ENCODE measurements around the gene POLR2I. TPM values are rescaled to one million over a fixed set of nuclear protein-coding genes. Genes with fewer than 3 reads are reported as not detected.

The POLR2I gene
- total and polyA plus RNA-seq, 2 of the 13 experiments (the other 11 are each of a cell fraction or from before 2014, with no cell fraction given), result 40.5 to 104 TPM

DNA sequence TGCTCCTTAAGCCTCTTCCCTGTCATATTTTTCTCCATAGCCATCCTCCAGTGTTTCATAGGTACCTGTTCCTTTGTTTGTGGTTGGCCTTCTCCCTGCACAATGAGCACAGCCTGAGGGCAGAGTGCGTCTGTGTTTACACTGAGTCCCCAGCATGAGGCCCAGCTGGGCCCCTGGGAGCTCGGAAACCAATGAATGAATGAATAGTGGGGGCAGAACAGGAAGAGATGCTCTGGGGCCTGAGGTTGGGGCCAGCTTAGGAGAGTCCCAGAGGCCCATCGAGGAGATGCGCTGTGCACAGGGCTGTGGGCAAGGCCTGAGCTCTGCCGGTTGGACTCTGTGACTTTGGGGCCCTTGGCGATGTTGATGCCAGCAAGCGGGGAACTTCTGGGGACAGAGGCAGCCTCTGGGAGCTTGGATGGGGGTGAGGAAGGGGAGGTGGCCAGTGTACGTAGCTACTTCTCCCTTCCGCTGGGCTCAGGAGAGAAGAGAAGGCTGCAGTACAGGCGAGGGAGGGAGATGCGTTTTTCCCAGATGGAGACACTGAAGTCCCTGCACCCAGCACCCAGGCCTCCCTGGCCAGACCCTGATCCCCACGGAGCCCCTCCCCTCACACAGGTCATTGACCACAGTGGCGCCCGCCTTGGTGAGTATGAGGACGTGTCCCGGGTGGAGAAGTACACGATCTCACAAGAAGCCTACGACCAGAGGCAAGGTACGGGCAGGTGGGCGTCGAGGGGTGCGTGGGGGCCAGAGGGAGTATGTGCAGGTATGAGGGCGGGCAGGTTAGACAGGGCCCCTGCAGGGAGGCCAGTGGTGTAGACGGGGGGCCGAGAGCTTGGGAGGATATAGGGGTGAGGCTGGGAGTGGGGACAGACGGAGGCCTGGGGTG, 5.7 kb upstream of the POLR2I start (continued):
- TF ChIP-seq, protein P1, sequence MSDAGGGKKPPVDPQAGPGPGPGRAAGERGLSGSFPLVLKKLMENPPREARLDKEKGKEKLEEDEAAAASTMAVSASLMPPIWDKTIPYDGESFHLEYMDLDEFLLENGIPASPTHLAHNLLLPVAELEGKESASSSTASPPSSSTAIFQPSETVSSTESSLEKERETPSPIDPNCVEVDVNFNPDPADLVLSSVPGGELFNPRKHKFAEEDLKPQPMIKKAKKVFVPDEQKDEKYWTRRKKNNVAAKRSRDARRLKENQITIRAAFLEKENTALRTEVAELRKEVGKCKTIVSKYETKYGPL (CRISPR knock-in tag; IDR thresholded peaks at IDR 0.05), result no peak
- TF ChIP-seq, protein P2, sequence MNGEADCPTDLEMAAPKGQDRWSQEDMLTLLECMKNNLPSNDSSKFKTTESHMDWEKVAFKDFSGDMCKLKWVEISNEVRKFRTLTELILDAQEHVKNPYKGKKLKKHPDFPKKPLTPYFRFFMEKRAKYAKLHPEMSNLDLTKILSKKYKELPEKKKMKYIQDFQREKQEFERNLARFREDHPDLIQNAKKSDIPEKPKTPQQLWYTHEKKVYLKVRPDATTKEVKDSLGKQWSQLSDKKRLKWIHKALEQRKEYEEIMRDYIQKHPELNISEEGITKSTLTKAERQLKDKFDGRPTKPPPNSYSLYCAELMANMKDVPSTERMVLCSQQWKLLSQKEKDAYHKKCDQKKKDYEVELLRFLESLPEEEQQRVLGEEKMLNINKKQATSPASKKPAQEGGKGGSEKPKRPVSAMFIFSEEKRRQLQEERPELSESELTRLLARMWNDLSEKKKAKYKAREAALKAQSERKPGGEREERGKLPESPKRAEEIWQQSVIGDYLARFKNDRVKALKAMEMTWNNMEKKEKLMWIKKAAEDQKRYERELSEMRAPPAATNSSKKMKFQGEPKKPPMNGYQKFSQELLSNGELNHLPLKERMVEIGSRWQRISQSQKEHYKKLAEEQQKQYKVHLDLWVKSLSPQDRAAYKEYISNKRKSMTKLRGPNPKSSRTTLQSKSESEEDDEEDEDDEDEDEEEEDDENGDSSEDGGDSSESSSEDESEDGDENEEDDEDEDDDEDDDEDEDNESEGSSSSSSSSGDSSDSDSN (CRISPR knock-in tag; IDR thresholded peaks at IDR 0.05), result peak; percentile 86
- TF ChIP-seq TOPORS (CRISPR knock-in tag; IDR thresholded peaks at IDR 0.05), result peak; percentile 75; the same call in 1 of the 2 replicates
- TF ChIP-seq XBP1 (CRISPR knock-in tag; IDR thresholded peaks at IDR 0.05), result no peak
- TF ChIP-seq, protein P3, sequence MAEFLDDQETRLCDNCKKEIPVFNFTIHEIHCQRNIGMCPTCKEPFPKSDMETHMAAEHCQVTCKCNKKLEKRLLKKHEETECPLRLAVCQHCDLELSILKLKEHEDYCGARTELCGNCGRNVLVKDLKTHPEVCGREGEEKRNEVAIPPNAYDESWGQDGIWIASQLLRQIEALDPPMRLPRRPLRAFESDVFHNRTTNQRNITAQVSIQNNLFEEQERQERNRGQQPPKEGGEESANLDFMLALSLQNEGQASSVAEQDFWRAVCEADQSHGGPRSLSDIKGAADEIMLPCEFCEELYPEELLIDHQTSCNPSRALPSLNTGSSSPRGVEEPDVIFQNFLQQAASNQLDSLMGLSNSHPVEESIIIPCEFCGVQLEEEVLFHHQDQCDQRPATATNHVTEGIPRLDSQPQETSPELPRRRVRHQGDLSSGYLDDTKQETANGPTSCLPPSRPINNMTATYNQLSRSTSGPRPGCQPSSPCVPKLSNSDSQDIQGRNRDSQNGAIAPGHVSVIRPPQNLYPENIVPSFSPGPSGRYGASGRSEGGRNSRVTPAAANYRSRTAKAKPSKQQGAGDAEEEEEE (CRISPR knock-in tag; IDR thresholded peaks at IDR 0.05; ENCODE audit: borderline replicate concordance), result no peak
- no peak for TF ChIP-seq CHD2 (IDR thresholded peaks at IDR 0.05; ENCODE audit: low read depth, low read length)
- no peak for TF ChIP-seq NFIB (CRISPR knock-in tag; IDR thresholded peaks at IDR 0.05; ENCODE audit: borderline replicate concordance)
- no peak for TF ChIP-seq SRSF4 (IDR thresholded peaks at IDR 0.05; ENCODE audit: low read depth, low read length, poor library complexity, severe bottlenecking)
- peak; percentile 72 for TF ChIP-seq MED1 (CRISPR knock-in tag; IDR thresholded peaks at IDR 0.05)
- no peak for TF ChIP-seq CC2D1A (CRISPR knock-in tag; IDR thresholded peaks at IDR 0.05)
- TF ChIP-seq SP140L (CRISPR knock-in tag; IDR thresholded peaks at IDR 0.05; ENCODE audit: borderline replicate concordance), result no peak
- TF ChIP-seq NBN (conservative IDR thresholded peaks at IDR 0.05), result no peak
- TF ChIP-seq, protein P4, sequence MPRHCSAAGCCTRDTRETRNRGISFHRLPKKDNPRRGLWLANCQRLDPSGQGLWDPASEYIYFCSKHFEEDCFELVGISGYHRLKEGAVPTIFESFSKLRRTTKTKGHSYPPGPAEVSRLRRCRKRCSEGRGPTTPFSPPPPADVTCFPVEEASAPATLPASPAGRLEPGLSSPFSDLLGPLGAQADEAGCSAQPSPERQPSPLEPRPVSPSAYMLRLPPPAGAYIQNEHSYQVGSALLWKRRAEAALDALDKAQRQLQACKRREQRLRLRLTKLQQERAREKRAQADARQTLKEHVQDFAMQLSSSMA (CRISPR knock-in tag; IDR thresholded peaks at IDR 0.05), result peak; percentile 70; the same call in 1 of the 2 replicates
- TF ChIP-seq, protein P5, sequence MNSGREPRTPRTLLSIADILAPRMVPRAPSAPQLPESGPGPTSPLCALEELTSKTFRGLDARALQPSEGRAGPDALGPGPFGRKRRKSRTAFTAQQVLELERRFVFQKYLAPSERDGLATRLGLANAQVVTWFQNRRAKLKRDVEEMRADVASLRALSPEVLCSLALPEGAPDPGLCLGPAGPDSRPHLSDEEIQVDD (CRISPR knock-in tag; IDR thresholded peaks at IDR 0.05; ENCODE audit: borderline replicate concordance), result no peak
- peak; percentile 64; the same call in 1 of the 2 replicates for TF ChIP-seq ZNF563 (CRISPR knock-in tag; IDR thresholded peaks at IDR 0.05)
- peak; percentile 73; the same call in 1 of the 2 replicates for TF ChIP-seq RXRA (CRISPR knock-in tag; IDR thresholded peaks at IDR 0.05)
- TF ChIP-seq SMAD3 (CRISPR knock-in tag; IDR thresholded peaks at IDR 0.05), result peak; percentile 80; the same call in 1 of the 2 replicates
- no peak for TF ChIP-seq ZNF180 (CRISPR knock-in tag; IDR thresholded peaks at IDR 0.05; ENCODE audit: borderline replicate concordance, low read depth)
- no peak for TF ChIP-seq ZKSCAN1 (IDR thresholded peaks at IDR 0.05; ENCODE audit: low read length)
- TF ChIP-seq, protein P6, sequence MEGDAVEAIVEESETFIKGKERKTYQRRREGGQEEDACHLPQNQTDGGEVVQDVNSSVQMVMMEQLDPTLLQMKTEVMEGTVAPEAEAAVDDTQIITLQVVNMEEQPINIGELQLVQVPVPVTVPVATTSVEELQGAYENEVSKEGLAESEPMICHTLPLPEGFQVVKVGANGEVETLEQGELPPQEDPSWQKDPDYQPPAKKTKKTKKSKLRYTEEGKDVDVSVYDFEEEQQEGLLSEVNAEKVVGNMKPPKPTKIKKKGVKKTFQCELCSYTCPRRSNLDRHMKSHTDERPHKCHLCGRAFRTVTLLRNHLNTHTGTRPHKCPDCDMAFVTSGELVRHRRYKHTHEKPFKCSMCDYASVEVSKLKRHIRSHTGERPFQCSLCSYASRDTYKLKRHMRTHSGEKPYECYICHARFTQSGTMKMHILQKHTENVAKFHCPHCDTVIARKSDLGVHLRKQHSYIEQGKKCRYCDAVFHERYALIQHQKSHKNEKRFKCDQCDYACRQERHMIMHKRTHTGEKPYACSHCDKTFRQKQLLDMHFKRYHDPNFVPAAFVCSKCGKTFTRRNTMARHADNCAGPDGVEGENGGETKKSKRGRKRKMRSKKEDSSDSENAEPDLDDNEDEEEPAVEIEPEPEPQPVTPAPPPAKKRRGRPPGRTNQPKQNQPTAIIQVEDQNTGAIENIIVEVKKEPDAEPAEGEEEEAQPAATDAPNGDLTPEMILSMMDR (CRISPR knock-in tag; IDR thresholded peaks at IDR 0.05), result peak; percentile 24
- peak; percentile 48 for TF ChIP-seq MED8 (CRISPR knock-in tag; IDR thresholded peaks at IDR 0.05; ENCODE audit: insufficient replicate concordance)
- no peak for TF ChIP-seq ZSCAN12 (CRISPR knock-in tag; IDR thresholded peaks at IDR 0.05)
